ENCODE measurements around the gene ADAM15. TPM values are rescaled to one million over a fixed set of nuclear protein-coding genes. Genes with fewer than 3 reads are reported as not detected.

ADAM15 gene
- total RNA-seq, 2 experiments from 2014 or later = 17.2 to 20.1 TPM

GRCh38 chr1:155106862-155107261, 55.7 kb downstream of the ADAM15 start:
- ChIA-PET POLR2A (no interaction called here), CTCF (interaction anchor here (1.8 kb wide), 1 partner anchor 61 kb away, joined by 4 read pairs; no protein-coding TSS in a partner anchor)
- Mint-ChIP-seq H3K36me3 (ENCODE audit: low read depth) (no peaks in the 10 kb centered on the region), H3K27ac (no peak overlapping the region), H3K9me3 (no peaks in the 10 kb centered on the region), H3K4me1 (ENCODE audit: low read depth) (no peaks in the 10 kb centered on the region), H3K27me3 (no peaks in the 10 kb centered on the region), H3K4me3 (no peak overlapping the region)
- DNase-seq = no peak
- intact Hi-C loops (cut with DNase I, micrococcal nuclease) = no loop called here
- Histone ChIP-seq H3K27me3 (ENCODE audit: control insufficient read depth in 1 of 2, insufficient read depth in 2 of 2, low read length in 2 of 2) (peaks cover 0 to 3% of the 10 kb centered on the region in 2 experiments), H3K4me1 (ENCODE audit: insufficient read depth, low read length) (no peaks in the 10 kb centered on the region), H3K27ac (ENCODE audit: low read depth in 1 of 2, low read length in 2 of 2) (no peak overlapping the region), H3K9me3 (ENCODE audit: control insufficient read depth in 1 of 2, insufficient read depth in 1 of 2, low read length in 2 of 2) (no peaks in the 10 kb centered on the region), H3K4me3 (ENCODE audit: low read length) (no peak overlapping the region), H3K36me3 (ENCODE audit: insufficient read depth, low read length) (no peaks in the 10 kb centered on the region)
- no peak for TF ChIP-seq CTCF (IDR thresholded peaks at IDR 0.05)
- no peak for ATAC-seq (ENCODE audit: poor library complexity)

GRCh38 chr1:155107309-155108264, 56.5 kb downstream of the ADAM15 start:
- no peak overlapping the region for H3K4me3 ChIP-seq (ENCODE audit: low read length)
- TF ChIP-seq CTCF (IDR thresholded peaks at IDR 0.05) = no peak
- no peaks in the 10 kb centered on the region for H3K9me3 ChIP-seq (ENCODE audit: control insufficient read depth in 1 of 2, insufficient read depth in 1 of 2, low read length in 2 of 2)
- H3K27ac Mint-ChIP-seq = no peak overlapping the region
- no peak for DNase-seq
- H3K27me3 ChIP-seq (ENCODE audit: control insufficient read depth in 1 of 2, insufficient read depth in 2 of 2, low read length in 2 of 2) = peaks cover 0 to 3% of the 10 kb centered on the region in 2 experiments
- H3K4me1 ChIP-seq (ENCODE audit: insufficient read depth, low read length) = no peaks in the 10 kb centered on the region
- H3K4me3 Mint-ChIP-seq = no peak overlapping the region
- H3K9me3 Mint-ChIP-seq = no peaks in the 10 kb centered on the region
- ChIA-PET CTCF (interaction anchor here (0.7 to 1.8 kb wide), 2 partner anchors 60 kb away, joined by 3 to 4 read pairs; no protein-coding TSS in a partner anchor), POLR2A (no interaction called here)
- H3K36me3 Mint-ChIP-seq (ENCODE audit: low read depth) = no peaks in the 10 kb centered on the region
- H3K4me1 Mint-ChIP-seq (ENCODE audit: low read depth) = no peaks in the 10 kb centered on the region
- intact Hi-C loops (cut with DNase I, micrococcal nuclease) = no loop called here
- no peaks in the 10 kb centered on the region for H3K27me3 Mint-ChIP-seq
- H3K36me3 ChIP-seq (ENCODE audit: insufficient read depth, low read length) = no peaks in the 10 kb centered on the region
- no peak overlapping the region for H3K27ac ChIP-seq (ENCODE audit: low read depth in 1 of 2, low read length in 2 of 2)
- ATAC-seq (ENCODE audit: poor library complexity) = no peak

GRCh38 chr1:155108296-155108695, 57.2 kb downstream of the ADAM15 start:
- POLR2A ChIA-PET = no interaction called here
- intact Hi-C loops (cut with DNase I, micrococcal nuclease) = no loop called here
- Histone ChIP-seq H3K27me3 (ENCODE audit: control insufficient read depth in 1 of 2, insufficient read depth in 2 of 2, low read length in 2 of 2) (peaks cover 0 to 3% of the 10 kb centered on the region in 2 experiments), H3K9me3 (ENCODE audit: control insufficient read depth in 1 of 2, insufficient read depth in 1 of 2, low read length in 2 of 2) (no peaks in the 10 kb centered on the region), H3K36me3 (ENCODE audit: insufficient read depth, low read length) (no peaks in the 10 kb centered on the region), H3K4me3 (ENCODE audit: low read length) (no peak overlapping the region), H3K27ac (ENCODE audit: low read depth in 1 of 2, low read length in 2 of 2) (no peak overlapping the region), H3K4me1 (ENCODE audit: insufficient read depth, low read length) (no peaks in the 10 kb centered on the region)
- no peak overlapping the region for H3K27ac Mint-ChIP-seq
- no peaks in the 10 kb centered on the region for H3K27me3 Mint-ChIP-seq
- DNase-seq (no peak), ATAC-seq (ENCODE audit: poor library complexity) (no peak)
- H3K4me1 Mint-ChIP-seq (ENCODE audit: low read depth) = no peaks in the 10 kb centered on the region
- no peak overlapping the region for H3K4me3 Mint-ChIP-seq
- H3K9me3 Mint-ChIP-seq = no peaks in the 10 kb centered on the region
- no peak for TF ChIP-seq CTCF (IDR thresholded peaks at IDR 0.05)
- H3K36me3 Mint-ChIP-seq (ENCODE audit: low read depth) = no peaks in the 10 kb centered on the region
- CTCF ChIA-PET = interaction anchor here (0.7 kb wide), 1 partner anchor 59 kb away, joined by 3 read pairs; no protein-coding TSS in a partner anchor

All from CD4-positive, alpha-beta T cell (primary cell).